Urinary bladder (tissue), 4 donors: ENCODE data around the gene CD79A. TPM values are rescaled to one million over a fixed set of nuclear protein-coding genes. Genes with fewer than 3 reads are reported as not detected.
A peak's percentile ranks its signal among the peaks of the same experiment; 100 is the strongest.

Experiments
- DNase-seq: peaks from one replicate; pipeline ENCODE4 v3.0.0-alpha.2; 2015; ENCODE audit errors: extremely low spot score
- H3K27ac ChIP-seq: one replicate; pipeline ENCODE4 v1.5.1; 2013; ENCODE audit warnings: low read depth, mild to moderate bottlenecking, moderate library complexity
- H3K36me3 ChIP-seq: one replicate; pipeline ENCODE4 v1.6.1; 2013; ENCODE audit warnings: mild to moderate bottlenecking, moderate library complexity; ENCODE audit not compliant: insufficient read depth
- H3K4me1 ChIP-seq: one replicate; pipeline ENCODE4 v1.6.1; 2013; ENCODE audit warnings: mild to moderate bottlenecking, moderate library complexity; ENCODE audit not compliant: insufficient read depth
- H3K4me3 ChIP-seq: one replicate; pipeline ENCODE4 v1.5.1; 2013; ENCODE audit warnings: low read depth, low read length
- WGBS: extraction: QIAGEN DNeasy Blood & Tissue Kit; methylation state at CpG from one replicate; pipeline ENCODE4 v1.1.7; 2013; 5-methylcytosine and 5-hydroxymethylcytosine counted together
- polyA plus RNA-seq: library from polyadenylated mRNA; stranded (reverse); fragments of 200-250 nt; gene quantifications from one replicate; pipeline ENCODE4 v1.2.3, GENCODE V29; 2013
- small RNA-seq: library from RNA; depleted of rRNA; stranded (forward); fragments of <200 nt; gene quantifications from one replicate; pipeline ENCODE3, GENCODE V24; 2014
- total RNA-seq: library from RNA; depleted of rRNA; stranded (reverse); fragments of >200 nt; gene quantifications from one replicate; pipeline ENCODE4 v1.2.3, GENCODE V29; 2014
- donor health status: healthy with polysubstance abuse.
- donor health status: healthy.

CD79A gene
- total and polyA plus RNA-seq, 2 donors = 0.37 to 0.80 TPM

DNA sequence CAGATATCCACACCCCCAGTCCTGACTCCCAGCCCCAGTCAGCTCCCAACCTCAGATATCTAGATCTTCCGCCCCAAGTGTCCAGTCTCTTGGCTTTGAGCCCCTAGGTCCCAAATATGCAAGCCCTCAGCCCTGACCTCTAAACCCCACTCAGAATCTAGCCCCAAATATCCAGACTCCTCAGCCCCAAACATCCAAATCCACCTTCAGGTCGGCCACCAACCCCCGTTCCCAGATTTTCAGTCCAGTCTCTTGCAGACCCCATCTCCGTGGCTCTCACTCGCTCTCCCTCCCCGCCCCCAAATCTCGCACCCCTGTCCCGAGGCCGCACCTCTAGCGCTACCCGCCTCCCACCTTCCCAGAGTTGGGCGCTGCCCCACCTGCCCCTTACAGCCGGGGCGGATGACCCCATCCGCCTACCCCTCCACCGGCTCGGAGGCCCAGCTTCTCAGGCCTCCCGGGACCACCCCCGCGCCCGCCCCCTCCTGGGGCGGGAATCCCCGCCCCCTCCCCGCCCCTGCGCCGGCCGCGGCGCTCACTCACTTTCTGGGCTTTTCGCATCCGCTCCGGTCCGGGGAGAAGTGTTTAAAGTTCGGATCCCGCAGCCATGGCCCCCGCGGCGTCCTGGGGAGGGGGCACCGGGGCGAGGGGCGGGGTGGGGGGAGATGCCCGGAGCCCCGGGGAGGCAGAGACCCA, 50.6 kb downstream of the CD79A start:
- H3K36me3 ChIP-seq = no peaks in the 10 kb centered on the region
- peak overlapping the region; percentile 42 for H3K4me3 ChIP-seq
- no peak overlapping the region for H3K27ac ChIP-seq
- peaks cover 2% of the 10 kb centered on the region for H3K4me1 ChIP-seq
- DNase-seq = no peak
- 6% methylated on average over 43 of the region's 43 CpGs for WGBS

DNA sequence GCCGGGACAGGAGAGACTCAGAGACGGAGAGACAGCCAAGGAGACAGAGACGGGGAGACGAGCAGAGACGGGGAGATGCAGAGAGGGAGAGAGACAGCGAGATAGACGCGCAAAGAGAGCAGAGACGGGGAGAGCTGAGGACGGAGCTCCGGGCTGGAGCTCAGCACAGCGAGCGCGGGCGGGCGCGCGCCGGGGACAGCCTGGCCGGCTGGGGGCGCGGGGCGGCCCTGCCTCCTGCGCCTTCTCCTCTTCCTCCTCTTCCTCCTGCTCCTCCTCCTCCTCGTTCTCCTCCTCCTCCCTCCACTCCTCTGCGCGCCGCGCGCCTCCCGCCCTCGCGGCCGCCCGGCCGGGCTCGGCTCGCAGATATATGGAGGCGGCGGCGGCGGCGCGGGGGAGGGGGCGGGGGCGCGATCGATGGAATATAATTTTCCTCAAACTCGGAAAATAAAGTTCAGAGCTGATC, 51.2 kb downstream of the CD79A start, which contains the start of gene ERFL:
TSS of gene ERFL (minus strand) at position 229 of the 463 bp plus-strand sequence. CDS start 15,530 bp downstream, outside the sequence.
- peaks cover 2% of the 10 kb centered on the region for H3K4me1 ChIP-seq
- WGBS = under 1% methylated on average over 49 of the region's 49 CpGs
- H3K27ac ChIP-seq = no peak within 1 kb of the TSS
- no peaks in the 10 kb centered on the region for H3K36me3 ChIP-seq
- peak within 1 kb of the TSS; percentile 42 for H3K4me3 ChIP-seq
- no peak for DNase-seq

DNA sequence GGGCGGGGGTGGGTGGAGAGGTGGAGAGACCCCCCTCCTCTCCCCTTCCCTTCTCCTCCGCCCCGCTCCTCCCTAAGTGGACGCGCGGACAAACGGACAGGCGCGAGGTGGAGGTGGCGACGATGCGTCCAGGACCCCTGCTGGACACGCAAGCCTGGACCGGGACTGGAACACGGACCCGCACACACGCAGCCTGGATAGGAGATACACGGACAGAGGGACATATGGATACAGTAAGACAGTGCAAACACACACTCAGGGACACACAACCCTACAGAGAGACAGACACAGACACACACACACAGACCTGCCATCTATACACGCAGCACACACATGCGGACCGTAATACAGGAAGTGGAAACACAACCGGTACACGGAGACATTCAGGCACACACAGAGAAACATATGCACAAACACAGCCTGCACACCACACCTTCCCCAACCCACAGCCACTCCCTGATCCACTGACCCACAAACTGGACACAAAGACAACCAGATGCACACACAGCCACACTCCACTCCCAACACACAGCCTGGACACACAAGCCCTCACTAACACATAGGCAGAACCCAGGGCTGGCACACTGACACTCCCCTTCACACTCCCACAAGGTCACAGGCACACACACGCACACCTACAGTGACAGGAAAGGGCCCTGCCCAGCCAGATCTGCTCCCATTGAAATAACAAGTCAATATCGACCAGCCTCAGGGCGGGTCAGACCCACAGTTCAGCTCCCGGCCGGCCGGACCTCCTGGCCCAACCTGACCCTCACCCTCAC, 51.9 kb downstream of the CD79A start:
- H3K4me1 ChIP-seq = peaks cover 2% of the 10 kb centered on the region
- DNase-seq = no peak
- H3K27ac ChIP-seq = no peak overlapping the region
- no peaks in the 10 kb centered on the region for H3K36me3 ChIP-seq
- H3K4me3 ChIP-seq = peak overlapping the region; percentile 42
- 4% methylated on average over 29 of the region's 29 CpGs for WGBS

DNA sequence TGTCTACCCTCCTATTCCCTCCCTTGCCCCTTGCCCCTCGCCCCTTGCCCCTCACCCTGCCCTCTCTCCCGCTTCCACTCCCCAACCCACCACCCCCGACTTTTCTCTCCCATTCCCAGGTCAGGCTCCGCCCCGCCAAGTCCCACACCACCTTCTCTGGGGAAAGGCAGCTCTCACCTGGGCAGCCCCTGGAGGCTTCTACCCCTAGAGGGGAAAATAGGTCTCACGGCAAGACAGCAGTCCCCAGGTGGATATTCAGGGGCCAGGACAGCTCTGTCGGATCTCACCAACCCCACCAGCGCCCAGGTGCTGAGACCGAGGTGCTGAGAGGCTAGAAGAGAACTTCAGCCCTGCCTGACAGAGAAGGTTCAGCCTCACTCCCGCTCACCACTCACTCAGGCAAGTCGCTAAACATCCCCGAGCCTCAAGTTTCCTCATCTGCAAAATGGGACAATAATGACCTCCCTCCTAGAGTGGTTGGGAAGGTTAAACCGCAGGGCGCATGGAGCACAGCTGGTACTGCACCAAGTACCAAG, 52.5 kb downstream of the CD79A start:
- H3K36me3 ChIP-seq = no peaks in the 10 kb centered on the region
- DNase-seq = no peak
- H3K27ac ChIP-seq = no peak overlapping the region
- H3K4me3 ChIP-seq = no peak overlapping the region
- 14% methylated on average over 14 of the region's 14 CpGs for WGBS
- H3K4me1 ChIP-seq = peaks cover 2% of the 10 kb centered on the region

DNA sequence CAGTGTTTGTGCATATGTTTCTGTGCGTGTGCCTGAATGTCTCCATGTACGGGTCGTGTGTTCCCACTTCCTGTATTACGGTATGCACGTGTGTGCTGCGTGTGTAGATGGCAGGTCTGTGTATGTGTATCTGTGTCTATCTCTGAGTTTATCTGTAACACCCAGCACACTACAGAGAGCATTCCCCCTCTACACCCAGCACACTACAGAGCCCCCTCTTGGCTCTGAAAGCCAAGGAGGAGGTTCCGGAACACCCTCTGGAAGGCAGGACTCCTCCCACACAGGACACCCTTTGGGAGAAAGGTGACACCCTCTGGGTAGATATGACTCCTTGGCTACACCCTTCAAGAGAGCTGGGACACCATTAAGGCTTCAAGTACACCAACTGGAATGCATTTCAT, 53.2 kb downstream of the CD79A start:
- H3K4me1 ChIP-seq = peaks cover 2% of the 10 kb centered on the region
- H3K36me3 ChIP-seq = no peaks in the 10 kb centered on the region
- DNase-seq = no peak
- no peak overlapping the region for H3K27ac ChIP-seq
- no peak overlapping the region for H3K4me3 ChIP-seq
- WGBS = 10% methylated on average over 7 of the region's 7 CpGs

Small RNAs within 50 kb of the gene (small RNA-seq; reads per million reads assigned to genes)
- gene MIR6797 = not detected

Other genes starting within 250 kb of the CD79A start
- gene CEACAM7, start 189.0 kb upstream of the CD79A start, total RNA-seq = not detected
- not detected for gene CEACAM7, start 189.0 kb upstream of the CD79A start, polyA plus RNA-seq
- not detected for gene CEACAM5, start 168.7 kb upstream of the CD79A start, total RNA-seq
- gene CEACAM5, start 168.7 kb upstream of the CD79A start, polyA plus RNA-seq = not detected
- gene CEACAM6, start 121.7 kb upstream of the CD79A start, total RNA-seq = 2.2 TPM
- gene CEACAM6, start 121.7 kb upstream of the CD79A start, polyA plus RNA-seq = not detected
- not detected for gene CEACAM3, start 80.7 kb upstream of the CD79A start, total RNA-seq
- gene CEACAM3, start 80.7 kb upstream of the CD79A start, polyA plus RNA-seq = not detected
- not detected for gene LYPD4, start 32.6 kb upstream of the CD79A start, total RNA-seq
- gene LYPD4, start 32.6 kb upstream of the CD79A start, polyA plus RNA-seq = not detected
- gene DMRTC2, start 32.2 kb upstream of the CD79A start, total RNA-seq = not detected
- gene DMRTC2, start 32.2 kb upstream of the CD79A start, polyA plus RNA-seq = not detected
- gene RPS19, start 17.0 kb upstream of the CD79A start, total RNA-seq = 377 TPM
- 1,600 TPM for gene RPS19, start 17.0 kb upstream of the CD79A start, polyA plus RNA-seq
- 20.1 TPM for gene ARHGEF1, start 5.9 kb downstream of the CD79A start, total RNA-seq
- gene ARHGEF1, start 5.9 kb downstream of the CD79A start, polyA plus RNA-seq = 59.2 TPM
- gene ERFL, start 51.2 kb downstream of the CD79A start, total RNA-seq = not detected
- 0.19 TPM for gene ERFL, start 51.2 kb downstream of the CD79A start, polyA plus RNA-seq
- 89.0 TPM for gene RABAC1, start 82.0 kb downstream of the CD79A start, total RNA-seq
- gene RABAC1, start 82.0 kb downstream of the CD79A start, polyA plus RNA-seq = 339 TPM
- gene ATP1A3, start 117.0 kb downstream of the CD79A start, total RNA-seq = 0.37 TPM
- 0.77 TPM for gene ATP1A3, start 117.0 kb downstream of the CD79A start, polyA plus RNA-seq
- gene GRIK5, start 192.9 kb downstream of the CD79A start, total RNA-seq = 2.5 TPM
- 8.6 TPM for gene GRIK5, start 192.9 kb downstream of the CD79A start, polyA plus RNA-seq
- gene ZNF574, start 198.9 kb downstream of the CD79A start, total RNA-seq = 7.6 TPM
- 18.8 TPM for gene ZNF574, start 198.9 kb downstream of the CD79A start, polyA plus RNA-seq